Neural progenitor cell (in vitro differentiated cells): ENCODE data around the gene HDDC3. TPM values are rescaled to one million over a fixed set of nuclear protein-coding genes. Genes with fewer than 3 reads are reported as not detected.
"Not testable (repeated sequence)": the region's sequence is repeated elsewhere in the genome, so short reads cannot be mapped to it uniquely, and the experiment has no call there.

Source experiments
- DNase-seq: peaks from one replicate; pipeline ENCODE4 v3.0.0-alpha.2; 2016; ENCODE audit warnings: low spot score
- H2AFZ ChIP-seq: fragments of 200-600 bp; sonication (generic); replicated peaks from 2 replicates; pipeline ENCODE4 v1.6.1; 2016; ENCODE audit warnings: antibody characterized with exemption
- H3F3A ChIP-seq: fragments of 200-600 bp; sonication (generic); 2 replicates; pipeline ENCODE4 v1.6.1; 2016; ENCODE audit warnings: antibody characterized with exemption, low read depth
- H3K27ac ChIP-seq: fragments of 200-600 bp; sonication (generic); 2 replicates; pipeline ENCODE4 v1.5.1; 2016; ENCODE audit warnings: mild to moderate bottlenecking
- H3K27me3 ChIP-seq: fragments of 200-600 bp; sonication (generic); 2 replicates; pipeline ENCODE4 v1.6.1; 2016; ENCODE audit warnings: mild to moderate bottlenecking, moderate library complexity
- H3K36me3 ChIP-seq: fragments of 200-600 bp; sonication (generic); 2 replicates; pipeline ENCODE4 v1.5.1; 2016
- H3K4me1 ChIP-seq: fragments of 200-600 bp; sonication (generic); 2 replicates; pipeline ENCODE4 v1.6.1; 2016; ENCODE audit warnings: mixed run types
- H3K4me2 ChIP-seq: fragments of 200-600 bp; sonication (generic); 2 replicates; pipeline ENCODE4 v1.6.1; 2016
- H3K4me3 ChIP-seq: fragments of 200-600 bp; sonication (generic); 2 replicates; pipeline ENCODE4 v1.5.1; 2016
- H3K79me2 ChIP-seq: fragments of 200-600 bp; sonication (generic); 2 replicates; pipeline ENCODE4 v1.6.1; 2016; ENCODE audit warnings: low read depth
- H3K9ac ChIP-seq: fragments of 200-600 bp; sonication (generic); 2 replicates; pipeline ENCODE4 v1.6.1; 2016
- H3K9me3 ChIP-seq: fragments of 200-600 bp; sonication (generic); 2 replicates; pipeline ENCODE4 v1.5.1; 2016; ENCODE audit warnings: low read depth
- H4K20me1 ChIP-seq: fragments of 200-600 bp; sonication (generic); 2 replicates; pipeline ENCODE4 v1.6.1; 2016; ENCODE audit warnings: low read depth
- H3K27ac Mint-ChIP-seq: 3 replicates; pipeline ENCODE4 v1.8.0; 2021; ENCODE audit warnings: mixed read lengths
- H3K27me3 Mint-ChIP-seq: 2 replicates; pipeline ENCODE4 v1.8.0; 2022; ENCODE audit warnings: low read depth, mild to moderate bottlenecking, inconsistent platforms, moderate library complexity, mixed read lengths; ENCODE audit not compliant: insufficient read depth
- H3K36me3 Mint-ChIP-seq: 3 replicates; pipeline ENCODE4 v1.8.0; 2021; ENCODE audit warnings: mixed read lengths
- H3K4me1 Mint-ChIP-seq: 3 replicates; pipeline ENCODE4 v1.8.0; 2021; ENCODE audit warnings: mixed read lengths
- H3K4me3 Mint-ChIP-seq: 3 replicates; pipeline ENCODE4 v1.8.0; 2021; ENCODE audit warnings: mild to moderate bottlenecking, moderate library complexity, mixed read lengths
- H3K9me3 Mint-ChIP-seq: 3 replicates; pipeline ENCODE4 v1.8.0; 2020; ENCODE audit warnings: mixed read lengths
- CTCF ChIP-seq: fragments of 200-600 bp; sonication (generic); IDR thresholded peaks from 2 replicates; pipeline ENCODE4 v1.5.1; 2017; ENCODE audit warnings: antibody characterized with exemption, mild to moderate bottlenecking
- EZH2 ChIP-seq: fragments of 200-600 bp; sonication (generic); IDR thresholded peaks from 2 replicates; pipeline ENCODE4 v1.6.1; 2017; ENCODE audit warnings: antibody characterized with exemption, mild to moderate bottlenecking, moderate library complexity
- EZH2phosphoT487 ChIP-seq: fragments of 200-600 bp; sonication (generic); IDR thresholded peaks from 2 replicates; pipeline ENCODE4 v1.6.1; 2017; ENCODE audit warnings: antibody characterized with exemption
- total RNA-seq: library from RNA; depleted of rRNA; stranded (reverse); fragments of >200 nt; gene quantifications from 2 replicates; pipeline ENCODE4 v1.2.3, GENCODE V29; 2015; ENCODE audit warnings: low replicate concordance

HDDC3 gene
- total RNA-seq, 1 donor from 2014 or later, result 20.4 TPM

DNA sequence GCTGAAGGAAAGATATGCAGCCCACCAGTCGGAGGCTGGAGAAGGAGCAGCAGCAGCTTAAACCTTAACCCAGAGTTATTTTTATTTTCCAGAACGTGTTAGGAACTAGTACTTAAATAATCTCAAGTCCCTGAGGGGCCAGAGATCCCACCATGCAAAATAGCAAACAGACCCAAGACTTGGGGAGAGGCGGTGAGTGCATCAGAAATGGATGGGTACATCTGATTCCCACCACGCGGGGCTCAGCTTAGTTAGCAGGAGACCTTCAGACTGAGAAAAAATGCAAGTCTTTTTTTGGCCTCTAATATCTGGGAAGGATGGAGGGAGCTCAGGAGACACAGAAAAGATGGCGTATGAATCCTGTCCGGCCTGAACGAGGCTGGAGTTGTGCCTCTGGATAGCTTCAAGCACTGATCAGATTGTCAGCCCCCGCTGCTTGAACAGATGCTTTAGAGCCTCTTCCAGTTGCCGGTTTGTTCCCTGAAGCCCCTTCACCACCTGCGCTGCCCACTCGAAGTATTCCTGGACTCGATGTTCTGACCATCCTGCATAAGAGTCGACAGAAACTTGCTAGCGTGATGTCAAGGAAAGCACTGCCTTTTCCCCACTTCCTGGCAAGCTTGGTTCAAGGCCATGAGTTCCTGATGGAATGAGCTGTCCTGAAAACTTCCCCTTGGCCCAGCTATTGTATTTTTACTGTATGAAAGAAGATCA is 1.3 kb downstream of the HDDC3 start:
- Histone ChIP-seq H3K9me3 (no peaks in the 10 kb centered on the region), H3K27me3 (peaks cover 15% of the 10 kb centered on the region), H3K79me2 (peaks cover 7% of the 10 kb centered on the region), H3K9ac (no peak overlapping the region), H3K4me1 (peaks cover 7% of the 10 kb centered on the region), H3K4me2 (no peak overlapping the region), H3F3A (peaks cover 16% of the 10 kb centered on the region), H3K4me3 (no peak overlapping the region), H3K27ac (no peak overlapping the region), H4K20me1 (peaks cover 4% of the 10 kb centered on the region), H3K36me3 (no peaks in the 10 kb centered on the region), H2AFZ (no peak overlapping the region)
- H3K9me3 Mint-ChIP-seq, result no peaks in the 10 kb centered on the region
- no peaks in the 10 kb centered on the region for H3K36me3 Mint-ChIP-seq
- H3K27ac Mint-ChIP-seq, result no peak overlapping the region
- no peak for TF ChIP-seq EZH2phosphoT487
- no peak for TF ChIP-seq CTCF
- TF ChIP-seq EZH2, result no peak
- H3K4me1 Mint-ChIP-seq, result peaks cover 20% of the 10 kb centered on the region
- H3K27me3 Mint-ChIP-seq, result peaks cover 8% of the 10 kb centered on the region
- peak overlapping the region; percentile 93 for H3K4me3 Mint-ChIP-seq
- no peak for DNase-seq

- no peak for DNase-seq
- H4K20me1 ChIP-seq, result peaks cover under 1% of the 10 kb centered on the region
- no peaks in the 10 kb centered on the region for H3K9me3 Mint-ChIP-seq
- no peaks in the 10 kb centered on the region for H3K36me3 ChIP-seq
- peaks cover 5% of the 10 kb centered on the region for H3K27me3 Mint-ChIP-seq
- no peaks in the 10 kb centered on the region for H3K79me2 ChIP-seq
- no peak overlapping the region for H3K27ac Mint-ChIP-seq
- H3K4me1 Mint-ChIP-seq, result peaks cover 17% of the 10 kb centered on the region
- no peak overlapping the region for H3K4me3 ChIP-seq
- H3F3A ChIP-seq, result peaks cover 15% of the 10 kb centered on the region
- no peak overlapping the region for H3K4me2 ChIP-seq
- H3K4me1 ChIP-seq, result peaks cover 4% of the 10 kb centered on the region
- H3K27me3 ChIP-seq, result peaks cover 15% of the 10 kb centered on the region
- no peak overlapping the region for H3K4me3 Mint-ChIP-seq
- H3K9ac ChIP-seq, result no peak overlapping the region
- TF ChIP-seq EZH2 (no peak), EZH2phosphoT487 (no peak), CTCF (no peak)
- no peak overlapping the region for H3K27ac ChIP-seq
- H2AFZ ChIP-seq, result no peak overlapping the region
- no peaks in the 10 kb centered on the region for H3K9me3 ChIP-seq
- no peaks in the 10 kb centered on the region for H3K36me3 Mint-ChIP-seq
Observed at GRCh38 chr15:90929246-90930019, 2.9 kb downstream of the HDDC3 start.

GRCh38 chr15:90928106-90928505 is 4.2 kb downstream of the HDDC3 start:
- H3K27ac ChIP-seq, H3K27me3 ChIP-seq, H3K36me3 Mint-ChIP-seq, H3K36me3 ChIP-seq, H3K4me3 Mint-ChIP-seq, H3K27ac Mint-ChIP-seq, H3K79me2 ChIP-seq, H3K9me3 ChIP-seq, H2AFZ ChIP-seq, H3K4me2 ChIP-seq, H3K9ac ChIP-seq, DNase-seq, H3K9me3 Mint-ChIP-seq, H4K20me1 ChIP-seq, H3K27me3 Mint-ChIP-seq, H3K4me3 ChIP-seq, H3K4me1 ChIP-seq: not testable (repeated sequence)
- H3F3A ChIP-seq, result peaks cover 13% of the 10 kb centered on the region
- peaks cover 15% of the 10 kb centered on the region for H3K4me1 Mint-ChIP-seq

- DNase-seq, H3K4me1 ChIP-seq, H3K27ac ChIP-seq, H3K27me3 Mint-ChIP-seq, H4K20me1 ChIP-seq, H3K79me2 ChIP-seq, H3K36me3 Mint-ChIP-seq, H2AFZ ChIP-seq, H3K36me3 ChIP-seq, H3K9me3 ChIP-seq, H3K4me2 ChIP-seq, H3K4me3 Mint-ChIP-seq, H3K9me3 Mint-ChIP-seq, H3K27ac Mint-ChIP-seq, H3K4me3 ChIP-seq, H3K9ac ChIP-seq, H3K27me3 ChIP-seq: not testable (repeated sequence)
- peaks cover 13% of the 10 kb centered on the region for H3K4me1 Mint-ChIP-seq
- H3F3A ChIP-seq, result peaks cover 10% of the 10 kb centered on the region
Observed at GRCh38 chr15:90926766-90927165, 5.6 kb downstream of the HDDC3 start.
